GM19043 (cell line): ENCODE results near the gene ZNF550.

Experiments
- ATAC-seq: cut with Tn5 transposase; IDR thresholded peaks from one replicate; pipeline ENCODE4 v1.9.1; 2021; ENCODE audit warnings: low read depth; ENCODE audit not compliant: unreplicated experiment

ZNF550 gene

GRCh38 chr19:57559404-57560025, at the start of gene ZNF550:
Gene ZNF550, minus strand, starts transcription at chr19:57559863. Its CDS starts 181 bp downstream, at chr19:57559682.
- ATAC-seq, result peak; percentile 88

DNA sequence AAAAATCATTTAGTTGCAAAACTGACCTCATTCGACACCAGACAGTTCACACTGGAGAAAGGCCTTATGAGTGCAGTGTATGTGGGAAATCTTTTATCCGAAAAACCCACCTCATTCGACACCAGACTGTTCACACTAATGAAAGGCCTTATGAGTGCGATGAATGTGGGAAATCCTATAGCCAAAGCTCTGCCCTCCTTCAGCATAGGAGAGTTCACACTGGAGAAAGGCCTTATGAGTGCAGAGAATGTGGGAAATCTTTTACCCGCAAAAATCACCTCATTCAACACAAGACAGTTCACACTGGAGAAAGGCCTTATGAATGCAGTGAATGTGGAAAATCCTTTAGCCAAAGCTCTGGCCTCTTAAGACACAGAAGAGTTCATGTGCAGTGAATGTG, 47.3 kb upstream of the ZNF550 start:
- no peak for ATAC-seq

DNA sequence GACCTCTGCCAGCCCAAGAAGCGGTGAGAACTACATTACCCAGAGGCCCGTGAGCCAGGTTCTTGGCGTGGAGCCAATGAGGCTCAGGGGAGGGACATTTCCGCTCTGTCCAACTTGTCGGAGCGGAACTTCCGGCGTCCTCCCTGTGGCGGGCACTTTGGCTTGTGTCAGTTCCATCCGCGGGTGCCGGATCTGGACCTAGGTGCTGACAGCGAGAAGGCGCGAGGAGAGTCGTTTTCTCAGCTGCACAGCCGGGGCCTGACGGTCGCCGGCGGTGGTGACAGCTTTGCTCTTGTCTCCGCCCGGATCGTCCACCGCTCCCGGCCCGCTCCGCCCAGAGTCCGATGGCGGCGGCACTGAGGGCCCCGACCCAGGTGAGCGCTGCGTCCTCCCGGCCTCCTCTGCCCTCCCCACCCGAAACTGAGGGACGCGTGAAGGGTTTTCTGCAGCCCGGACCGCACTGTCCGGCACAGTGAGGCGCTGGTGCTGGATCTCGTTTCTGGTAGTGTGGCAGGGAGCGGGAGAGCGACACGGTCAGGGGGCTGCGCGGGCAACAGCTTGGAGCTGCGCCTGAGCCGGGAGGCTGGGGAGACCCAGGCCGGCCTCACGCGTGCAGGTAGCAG, 40.2 kb upstream of the ZNF550 start, which contains the start of gene ZNF530:
ZNF530 (plus strand) TSS at position 125 of the 623 bp plus-strand sequence. CDS start 4,461 bp downstream, outside the sequence.
- ATAC-seq, result peak; percentile 97

DNA sequence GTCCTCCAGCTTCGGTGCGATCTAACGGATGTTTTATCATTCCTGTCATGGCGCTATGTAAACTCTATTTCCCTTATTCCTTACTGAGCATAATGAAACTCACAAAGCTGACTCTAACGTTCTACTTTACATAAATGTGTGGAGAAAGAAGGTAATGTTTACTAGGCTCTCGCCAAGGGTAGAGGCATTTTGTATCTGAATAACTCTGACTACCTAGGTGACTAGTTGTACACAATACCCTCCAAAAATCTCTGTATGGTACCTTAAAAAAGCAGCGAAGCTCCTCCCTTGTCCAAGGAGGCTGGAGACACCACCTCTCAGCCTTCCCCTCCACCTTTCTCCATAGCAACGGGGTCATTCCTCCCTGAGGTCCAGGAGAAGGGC, 39.7 kb upstream of the ZNF550 start:
- ATAC-seq, result no peak

- ATAC-seq, result no peak
Measured at GRCh38 chr19:57587529-57587928, 27.9 kb upstream of the ZNF550 start.

DNA sequence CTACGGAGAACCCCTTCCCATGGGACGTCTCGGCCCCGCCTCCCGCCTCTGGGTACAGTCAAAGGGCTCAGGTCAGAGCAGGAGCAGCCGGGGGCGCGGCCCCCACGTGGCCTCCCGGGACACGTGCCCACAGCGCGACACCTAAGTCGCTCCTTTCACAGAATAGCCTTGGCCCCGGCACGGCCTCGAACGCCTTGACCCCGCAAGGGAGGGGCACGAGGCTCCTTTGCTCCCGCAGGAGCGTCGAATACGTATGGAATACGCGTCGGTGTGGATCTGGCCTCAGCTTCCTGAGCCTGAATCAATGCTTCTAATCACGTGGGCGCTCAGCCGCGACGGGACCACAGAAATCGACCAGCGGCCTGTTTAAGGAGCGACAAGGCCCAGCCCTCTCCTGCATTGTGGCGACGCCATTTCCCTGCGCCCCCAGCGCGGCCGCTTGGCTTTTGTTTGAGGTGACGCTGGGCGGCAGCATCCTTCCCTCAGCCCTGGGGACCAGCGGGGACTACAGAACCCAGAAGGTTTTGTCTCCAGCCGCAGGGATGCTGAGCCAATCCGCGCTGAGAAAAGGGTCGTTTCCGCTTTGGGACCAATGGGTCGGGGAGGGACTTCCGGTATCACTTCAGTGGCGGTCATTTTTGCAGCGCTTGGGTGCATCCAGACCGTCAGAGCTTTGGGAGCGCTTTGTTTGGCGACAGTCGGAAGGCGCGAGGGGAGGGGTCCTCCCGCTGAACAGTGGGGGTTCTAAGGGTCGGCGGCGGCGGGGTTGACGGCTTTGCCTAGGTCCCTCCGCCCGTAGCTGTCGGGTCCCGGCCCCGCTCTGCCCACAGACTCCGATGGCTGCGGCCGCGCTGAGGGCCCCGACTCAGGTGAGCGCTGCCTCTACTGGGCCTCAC, 24.1 kb upstream of the ZNF550 start, which contains the start of gene ZIK1:
ZIK1 (plus strand) TSS at position 625 of the 896 bp plus-strand sequence; CDS start at position 837, 212 bp downstream.
- peak; percentile 93 for ATAC-seq

- ATAC-seq, result no peak
Measured at GRCh38 chr19:57583104-57583520, 23.4 kb upstream of the ZNF550 start.

DNA sequence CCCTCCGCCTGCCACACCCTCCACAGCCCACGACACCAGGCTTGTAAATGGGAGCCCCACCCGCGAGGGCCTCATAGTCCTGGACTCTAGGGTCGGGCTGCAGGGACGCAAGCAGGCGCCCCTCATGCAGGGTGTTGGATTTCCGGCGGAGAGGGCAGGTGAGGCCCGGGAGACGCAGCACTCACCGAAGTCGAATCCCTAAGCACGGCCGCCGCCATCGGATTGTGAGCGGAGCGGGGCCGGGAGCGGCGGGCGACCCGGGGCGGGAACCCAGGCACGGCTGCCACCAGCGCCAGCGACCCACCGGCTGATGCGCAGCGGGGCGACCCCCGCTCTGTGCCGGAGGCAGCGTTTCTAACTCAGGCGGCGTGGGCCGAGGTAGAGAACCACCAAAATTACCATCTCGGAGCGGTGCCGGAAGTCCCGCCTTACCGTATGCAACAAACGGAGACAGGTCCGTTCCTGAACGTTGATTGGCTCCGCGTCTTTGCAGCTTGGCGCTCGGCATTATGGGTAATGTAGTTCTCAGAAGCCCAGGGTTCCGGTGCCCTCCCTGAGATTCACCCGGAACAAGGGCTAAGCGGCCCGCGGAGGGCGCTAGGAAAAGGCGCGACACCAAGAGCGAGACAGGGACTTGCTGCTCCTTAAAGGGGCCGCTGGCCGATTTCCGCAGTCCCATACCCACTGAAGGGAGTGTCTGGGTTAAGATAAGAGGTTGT, 19.0 kb upstream of the ZNF550 start, which contains the start of gene ZNF416:
ZNF416 (minus strand) TSS at position 425 of the 719 bp plus-strand sequence; CDS start at position 218, 207 bp downstream.
- ATAC-seq, result peak; percentile 97

- no peak for ATAC-seq
Measured at GRCh38 chr19:57576661-57577060, 17.0 kb upstream of the ZNF550 start.

DNA sequence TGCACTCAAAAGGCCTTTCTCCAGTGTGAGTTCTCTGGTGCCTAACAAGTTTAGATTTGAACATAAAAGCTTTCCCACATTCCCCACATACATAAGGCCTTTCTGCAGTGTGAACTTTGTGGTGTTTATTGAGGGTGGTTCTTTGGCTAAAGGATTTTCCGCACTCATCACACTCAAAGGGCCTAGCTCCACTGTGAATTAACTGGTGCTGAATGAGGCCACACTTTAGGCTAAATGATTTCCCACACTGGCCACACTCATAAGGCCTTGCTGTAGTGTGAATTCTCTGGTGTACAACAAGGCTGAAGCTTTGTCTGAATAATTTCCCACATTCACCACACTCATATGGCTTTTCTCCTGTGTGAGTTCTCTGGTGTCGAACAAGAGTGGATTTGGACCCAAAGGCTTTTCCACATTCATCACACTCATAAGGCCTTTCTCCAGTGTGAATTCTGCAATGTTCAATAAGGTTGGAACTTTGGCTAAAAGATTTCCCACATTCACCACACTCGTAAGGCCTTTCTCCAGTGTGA, 12.8 kb upstream of the ZNF550 start:
- no peak for ATAC-seq

GRCh38 chr19:57570707-57571106, 11.0 kb upstream of the ZNF550 start:
- ATAC-seq, result no peak

DNA sequence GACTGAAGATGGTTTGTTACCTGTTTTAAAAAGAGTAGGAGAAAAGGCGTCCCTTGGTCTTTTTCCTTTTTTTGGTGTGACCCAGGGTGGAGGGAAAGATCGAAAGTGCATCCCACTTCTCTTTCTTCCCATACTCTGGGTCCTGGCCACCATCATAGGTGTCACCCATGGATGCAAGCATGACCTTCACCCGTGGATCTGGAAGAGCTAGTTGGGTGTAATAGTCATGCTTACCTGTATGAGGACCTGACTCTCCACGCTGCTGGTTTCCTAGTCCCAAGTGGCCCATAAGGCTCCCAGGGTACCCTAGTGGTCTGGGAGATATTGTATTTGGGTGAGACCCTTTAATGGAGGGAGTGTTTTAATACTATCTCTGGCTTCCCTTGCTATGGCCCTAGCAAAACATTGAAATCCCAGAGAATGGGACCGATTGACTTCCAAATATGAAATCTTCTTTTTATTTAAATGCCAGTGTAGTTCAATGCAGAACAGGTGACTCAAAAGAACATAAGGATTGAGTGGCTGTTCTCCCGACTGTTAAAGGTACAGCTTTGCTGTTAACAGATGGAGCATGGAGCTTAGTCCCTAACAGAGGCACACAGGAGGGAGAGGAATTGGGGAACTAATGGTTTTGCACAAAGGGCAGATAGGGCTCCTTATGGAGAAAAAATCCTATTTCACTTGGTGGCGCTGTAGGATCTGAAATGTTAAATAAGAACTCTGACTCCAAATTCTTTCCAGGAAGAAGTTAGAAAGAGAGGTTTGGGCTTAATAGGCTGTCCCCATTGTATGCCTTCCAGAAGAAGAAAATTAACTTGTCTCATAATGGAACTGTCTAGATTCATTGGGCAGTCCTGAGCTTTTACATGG, 7.0 kb upstream of the ZNF550 start:
- ATAC-seq, result no peak

DNA sequence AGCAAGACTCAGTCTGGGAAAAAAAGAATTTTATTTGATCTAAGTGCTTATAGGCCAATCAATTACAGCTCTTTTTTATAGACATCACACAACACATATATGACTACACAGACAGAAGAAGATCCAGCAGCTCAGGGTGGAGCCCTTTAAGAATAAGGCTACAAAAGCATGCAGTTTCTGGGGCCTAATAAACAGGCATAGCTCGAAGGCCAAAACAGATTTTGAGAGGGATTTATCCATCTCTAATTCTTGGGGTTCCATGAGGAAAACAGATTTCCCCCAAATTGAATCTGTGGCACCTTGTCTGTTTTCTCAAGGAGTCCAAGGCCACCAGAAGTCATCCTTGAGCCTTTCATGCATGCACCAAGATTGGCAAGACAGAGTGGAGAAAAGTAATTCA, 3.9 kb upstream of the ZNF550 start:
- no peak for ATAC-seq

DNA sequence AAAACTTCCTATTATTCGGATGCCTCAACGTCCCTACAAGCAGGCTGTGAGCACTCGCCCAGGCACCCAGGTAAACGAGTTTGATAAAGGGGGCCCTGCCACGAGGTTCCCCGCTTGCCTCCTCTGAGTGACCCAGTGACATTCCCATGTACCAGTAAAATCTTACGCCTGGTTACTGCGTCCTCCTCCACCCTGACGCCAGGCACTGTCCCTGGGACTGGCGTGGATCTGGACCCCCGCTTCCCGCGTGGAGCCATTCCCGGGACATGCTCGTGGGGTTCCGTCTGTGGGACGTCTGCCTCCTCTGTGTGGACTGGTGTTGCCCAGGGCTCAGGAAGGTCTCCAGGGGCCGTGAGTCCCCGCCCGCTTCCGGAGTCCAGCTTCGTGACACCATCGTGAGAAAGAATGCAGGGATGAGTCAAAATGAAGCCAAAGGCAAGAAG, 407 bp upstream of the ZNF550 start:
- ATAC-seq, result no peak

DNA sequence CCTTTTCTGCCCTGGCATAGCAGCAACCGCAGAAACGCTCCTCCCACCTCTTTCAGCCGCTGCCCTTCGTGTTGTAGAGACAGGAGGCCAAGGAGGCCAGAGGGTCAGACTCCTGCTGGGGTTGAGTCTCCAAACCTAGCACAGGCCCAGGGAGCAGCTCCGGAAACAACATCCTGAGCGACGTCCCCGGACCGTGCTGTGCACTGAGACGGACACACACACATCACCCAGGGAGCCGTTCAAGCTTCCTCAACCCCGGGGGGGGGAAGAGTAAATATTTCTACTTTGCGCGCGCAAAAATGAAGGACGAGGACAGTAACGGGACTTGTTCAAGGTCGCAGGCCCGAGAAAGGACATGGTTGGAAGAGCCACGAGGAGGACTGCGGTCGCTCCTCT, 657 bp downstream of the ZNF550 start:
- ATAC-seq, result no peak

- no peak for ATAC-seq
Measured at GRCh38 chr19:57558525-57558924, 1.1 kb downstream of the ZNF550 start.

- no peak for ATAC-seq
Measured at GRCh38 chr19:57557659-57558058, 2.0 kb downstream of the ZNF550 start.

- ATAC-seq, result no peak
Measured at GRCh38 chr19:57552432-57552831, 7.2 kb downstream of the ZNF550 start.

DNA sequence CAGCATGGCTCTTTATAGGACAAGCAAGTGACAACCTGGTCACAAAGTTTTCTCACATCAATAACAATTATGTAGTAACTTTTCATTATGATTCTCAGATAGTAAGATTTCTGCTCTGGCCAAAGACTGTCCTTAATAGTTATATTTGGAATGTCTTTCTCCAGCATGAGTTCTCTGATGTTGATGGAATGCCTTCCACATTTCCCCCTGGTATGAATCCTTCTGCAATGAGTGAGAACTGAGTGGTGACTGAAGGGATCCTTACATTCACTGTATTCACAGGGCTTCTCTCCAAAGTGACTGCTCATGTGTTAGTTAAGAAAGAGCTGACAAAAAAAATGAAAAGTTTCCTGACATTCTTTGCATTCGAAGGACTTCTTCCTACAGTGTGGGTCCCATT, 13.2 kb downstream of the ZNF550 start:
- ATAC-seq, result no peak
